SH-SY5Y (cell line): ENCODE results near the gene HOXC10.

Source experiments
- GATA2 ChIP-seq: IDR thresholded peaks from 2 replicates; pipeline ENCODE4 v1.6.1; 2011; ENCODE audit warnings: mild to moderate bottlenecking, low read depth, low read length
- GATA3 ChIP-seq: IDR thresholded peaks from 2 replicates; pipeline ENCODE4 v1.6.1; 2011; ENCODE audit warnings: low read depth, mild to moderate bottlenecking, low read length, moderate library complexity

DNA sequence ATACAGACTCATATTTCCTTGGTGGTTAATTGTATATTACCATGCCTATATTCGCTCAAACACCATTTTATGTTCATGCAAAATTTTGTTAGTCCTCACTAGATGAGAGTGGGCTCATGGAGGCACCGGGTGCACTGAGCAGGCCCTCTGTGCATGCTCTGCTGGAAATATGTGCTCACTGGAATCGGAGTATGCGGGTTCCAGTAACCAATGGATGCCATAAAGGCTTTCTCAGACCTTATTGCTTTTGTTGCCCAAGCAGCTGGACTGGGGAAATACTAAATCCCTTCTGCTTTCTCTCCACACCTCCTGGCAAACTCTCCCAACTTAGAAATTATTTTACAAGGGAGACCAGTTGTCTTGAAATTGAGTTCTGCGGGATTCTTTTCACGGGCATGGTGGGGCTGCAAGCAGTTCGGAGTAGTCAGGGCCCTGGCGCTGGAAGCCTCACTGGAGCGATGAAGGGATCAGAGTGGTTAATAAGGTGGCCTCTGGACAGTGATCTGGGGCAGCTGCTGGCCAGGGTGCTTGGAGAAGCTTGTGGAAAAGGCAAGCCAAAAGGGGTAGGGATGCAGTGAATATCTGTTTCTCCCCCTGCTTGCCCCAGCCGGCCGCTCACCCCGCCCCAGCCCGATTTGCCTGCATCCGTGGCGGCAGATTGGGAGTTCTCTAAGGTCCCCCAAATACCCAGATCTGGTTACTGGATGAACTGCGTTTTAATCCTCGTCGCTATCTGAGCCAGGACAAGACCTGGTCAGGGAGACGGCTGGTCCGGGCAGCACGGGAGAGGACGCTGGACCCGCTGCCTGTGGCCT is 35.9 kb downstream of the HOXC10 start:
- TF ChIP-seq GATA2 (no peak), GATA3 (no peak)
